ENCODE measurements around the gene IRF2. TPM values are rescaled to one million over a fixed set of nuclear protein-coding genes. Genes with fewer than 3 reads are reported as not detected.
A peak's percentile ranks its signal among the peaks of the same experiment; 100 is the strongest.

The IRF2 gene
- total RNA-seq, 2 donors from 2014 or later = 17.3 to 24.6 TPM

- peak overlapping the region; percentile 84 for H3K9ac ChIP-seq (ENCODE audit: extremely low read depth, low read length, poor library complexity, severe bottlenecking)
- Mint-ChIP-seq H3K27ac (peak overlapping the region; percentile 77), H3K27me3 (ENCODE audit: insufficient read depth) (no peaks in the 10 kb centered on the region), H3K4me1 (peaks cover 32% of the 10 kb centered on the region), H3K36me3 (ENCODE audit: low read depth) (no peaks in the 10 kb centered on the region), H3K4me3 (peak overlapping the region; percentile 83), H3K9me3 (no peaks in the 10 kb centered on the region)
- H3K27me3 ChIP-seq (ENCODE audit: control insufficient read depth, insufficient read depth, low read length, poor library complexity, severe bottlenecking) = no peaks in the 10 kb centered on the region
- H3K4me1 ChIP-seq (ENCODE audit: control insufficient read depth, insufficient read depth, low read length) = peaks cover 5% of the 10 kb centered on the region
- peak overlapping the region; percentile 69 for H3K27ac ChIP-seq (ENCODE audit: low read depth, low read length)
- peak; percentile 74 for DNase-seq
- H3K9me3 ChIP-seq (ENCODE audit: control insufficient read depth, low read length) = no peaks in the 10 kb centered on the region
- TF ChIP-seq, protein P1, sequence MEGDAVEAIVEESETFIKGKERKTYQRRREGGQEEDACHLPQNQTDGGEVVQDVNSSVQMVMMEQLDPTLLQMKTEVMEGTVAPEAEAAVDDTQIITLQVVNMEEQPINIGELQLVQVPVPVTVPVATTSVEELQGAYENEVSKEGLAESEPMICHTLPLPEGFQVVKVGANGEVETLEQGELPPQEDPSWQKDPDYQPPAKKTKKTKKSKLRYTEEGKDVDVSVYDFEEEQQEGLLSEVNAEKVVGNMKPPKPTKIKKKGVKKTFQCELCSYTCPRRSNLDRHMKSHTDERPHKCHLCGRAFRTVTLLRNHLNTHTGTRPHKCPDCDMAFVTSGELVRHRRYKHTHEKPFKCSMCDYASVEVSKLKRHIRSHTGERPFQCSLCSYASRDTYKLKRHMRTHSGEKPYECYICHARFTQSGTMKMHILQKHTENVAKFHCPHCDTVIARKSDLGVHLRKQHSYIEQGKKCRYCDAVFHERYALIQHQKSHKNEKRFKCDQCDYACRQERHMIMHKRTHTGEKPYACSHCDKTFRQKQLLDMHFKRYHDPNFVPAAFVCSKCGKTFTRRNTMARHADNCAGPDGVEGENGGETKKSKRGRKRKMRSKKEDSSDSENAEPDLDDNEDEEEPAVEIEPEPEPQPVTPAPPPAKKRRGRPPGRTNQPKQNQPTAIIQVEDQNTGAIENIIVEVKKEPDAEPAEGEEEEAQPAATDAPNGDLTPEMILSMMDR (conservative IDR thresholded peaks at IDR 0.05) = no peak
- WGBS, 2 experiments (ENCODE audit: insufficient coverage in 1 of 2, insufficient read length in 1 of 2) = 5 to 9% methylated on average over 15 to 17 of the region's 17 CpGs
- H3K36me3 ChIP-seq (ENCODE audit: control insufficient read depth, insufficient read depth, low read length) = no peaks in the 10 kb centered on the region
- peak overlapping the region; percentile 100 for H3K4me3 ChIP-seq (ENCODE audit: low read length)
Measured at GRCh38 chr4:184475096-184475461, 729 bp upstream of the IRF2 start.

GRCh38 chr4:184473499-184474262 lies 669 bp downstream of the IRF2 start:
- 0% methylated on average over 4 to 65 of the region's 65 CpGs for WGBS, 2 experiments (ENCODE audit: insufficient coverage in 1 of 2, insufficient read length in 1 of 2)
- TF ChIP-seq, protein P1 (conservative IDR thresholded peaks at IDR 0.05) = no peak
- Mint-ChIP-seq H3K9me3 (no peaks in the 10 kb centered on the region), H3K36me3 (ENCODE audit: low read depth) (no peaks in the 10 kb centered on the region), H3K27ac (peak overlapping the region; percentile 88), H3K27me3 (ENCODE audit: insufficient read depth) (no peaks in the 10 kb centered on the region), H3K4me1 (peaks cover 32% of the 10 kb centered on the region), H3K4me3 (peak overlapping the region; percentile 83)
- Histone ChIP-seq H3K27me3 (ENCODE audit: control insufficient read depth, insufficient read depth, low read length, poor library complexity, severe bottlenecking) (no peaks in the 10 kb centered on the region), H3K4me1 (ENCODE audit: control insufficient read depth, insufficient read depth, low read length) (peaks cover 5% of the 10 kb centered on the region), H3K27ac (ENCODE audit: low read depth, low read length) (peak overlapping the region; percentile 74), H3K36me3 (ENCODE audit: control insufficient read depth, insufficient read depth, low read length) (no peaks in the 10 kb centered on the region), H3K9ac (ENCODE audit: extremely low read depth, low read length, poor library complexity, severe bottlenecking) (peak overlapping the region; percentile 84), H3K4me3 (ENCODE audit: low read length) (peak overlapping the region; percentile 100), H3K9me3 (ENCODE audit: control insufficient read depth, low read length) (no peaks in the 10 kb centered on the region)
- DNase-seq = peak; percentile 81

DNA sequence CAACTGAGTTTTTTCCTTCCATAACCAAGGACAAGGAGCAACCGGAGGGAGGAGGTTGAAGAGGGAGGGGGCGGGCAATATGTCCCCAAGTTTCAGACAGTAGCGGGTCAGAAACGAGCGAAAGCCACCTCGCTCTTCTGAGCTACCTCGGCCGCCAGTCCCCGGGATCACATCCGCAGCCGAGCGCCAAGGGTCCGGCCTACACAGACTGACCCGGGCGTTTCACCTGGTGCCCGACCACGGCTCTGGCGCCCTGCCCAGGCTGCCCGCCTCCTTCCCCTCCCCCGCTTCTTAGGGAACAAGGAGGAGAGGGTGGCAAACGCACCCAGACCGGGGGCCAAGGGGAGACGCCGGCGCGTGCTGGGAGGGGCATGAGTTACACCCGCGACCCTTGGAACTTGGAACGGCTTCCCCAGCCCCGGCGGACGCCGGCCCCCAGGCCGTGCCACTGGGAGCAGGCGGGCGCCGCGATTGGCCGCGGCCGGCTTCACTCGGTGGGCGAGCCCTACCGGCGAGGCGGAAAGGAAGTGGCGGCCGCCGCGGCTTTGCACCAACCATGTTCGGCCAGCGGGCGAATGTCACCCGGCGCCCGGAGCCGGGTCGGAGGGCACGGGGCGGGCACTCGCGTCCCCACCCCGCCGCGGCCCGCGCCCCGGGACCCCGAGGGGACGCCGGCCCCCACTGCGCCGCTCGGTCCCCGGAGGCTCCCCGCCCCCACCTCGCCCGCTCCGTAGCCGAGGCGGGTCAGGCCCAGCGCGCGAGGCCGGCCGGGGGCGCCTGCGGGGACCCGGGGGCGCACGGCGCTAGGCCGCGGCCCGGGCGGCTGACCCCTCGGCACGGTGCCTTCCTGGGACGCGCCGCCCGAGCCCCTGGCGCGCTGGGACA lies 1.5 kb downstream of the IRF2 start:
- no peak overlapping the region for H3K27ac ChIP-seq (ENCODE audit: low read depth, low read length)
- TF ChIP-seq, protein P1 (conservative IDR thresholded peaks at IDR 0.05) = peak; percentile 32
- H3K4me1 Mint-ChIP-seq = peaks cover 28% of the 10 kb centered on the region

More for the DNA sequence above, 1.5 kb downstream of the IRF2 start:
- no peaks in the 10 kb centered on the region for H3K9me3 Mint-ChIP-seq
- Histone ChIP-seq H3K4me3 (ENCODE audit: low read length) (peak overlapping the region; percentile 90), H3K9ac (ENCODE audit: extremely low read depth, low read length, poor library complexity, severe bottlenecking) (peak overlapping the region; percentile 66), H3K9me3 (ENCODE audit: control insufficient read depth, low read length) (no peaks in the 10 kb centered on the region), H3K4me1 (ENCODE audit: control insufficient read depth, insufficient read depth, low read length) (peaks cover 5% of the 10 kb centered on the region), H3K27me3 (ENCODE audit: control insufficient read depth, insufficient read depth, low read length, poor library complexity, severe bottlenecking) (no peaks in the 10 kb centered on the region), H3K36me3 (ENCODE audit: control insufficient read depth, insufficient read depth, low read length) (no peaks in the 10 kb centered on the region)
- peak overlapping the region; percentile 80 for H3K27ac Mint-ChIP-seq
- H3K36me3 Mint-ChIP-seq (ENCODE audit: low read depth) = no peaks in the 10 kb centered on the region
- 0 to 1% methylated on average over 37 to 104 of the region's 104 CpGs for WGBS, 2 experiments (ENCODE audit: insufficient coverage in 1 of 2, insufficient read length in 1 of 2)
- peak; percentile 92 for DNase-seq
- H3K4me3 Mint-ChIP-seq = peak overlapping the region; percentile 83
- H3K27me3 Mint-ChIP-seq (ENCODE audit: insufficient read depth) = no peaks in the 10 kb centered on the region

Measured in endodermal cell (in vitro differentiated cells).